ENCODE data around the gene CDH11. TPM values are rescaled to one million over a fixed set of nuclear protein-coding genes. Genes with fewer than 3 reads are reported as not detected.

Gene CDH11, protein sequence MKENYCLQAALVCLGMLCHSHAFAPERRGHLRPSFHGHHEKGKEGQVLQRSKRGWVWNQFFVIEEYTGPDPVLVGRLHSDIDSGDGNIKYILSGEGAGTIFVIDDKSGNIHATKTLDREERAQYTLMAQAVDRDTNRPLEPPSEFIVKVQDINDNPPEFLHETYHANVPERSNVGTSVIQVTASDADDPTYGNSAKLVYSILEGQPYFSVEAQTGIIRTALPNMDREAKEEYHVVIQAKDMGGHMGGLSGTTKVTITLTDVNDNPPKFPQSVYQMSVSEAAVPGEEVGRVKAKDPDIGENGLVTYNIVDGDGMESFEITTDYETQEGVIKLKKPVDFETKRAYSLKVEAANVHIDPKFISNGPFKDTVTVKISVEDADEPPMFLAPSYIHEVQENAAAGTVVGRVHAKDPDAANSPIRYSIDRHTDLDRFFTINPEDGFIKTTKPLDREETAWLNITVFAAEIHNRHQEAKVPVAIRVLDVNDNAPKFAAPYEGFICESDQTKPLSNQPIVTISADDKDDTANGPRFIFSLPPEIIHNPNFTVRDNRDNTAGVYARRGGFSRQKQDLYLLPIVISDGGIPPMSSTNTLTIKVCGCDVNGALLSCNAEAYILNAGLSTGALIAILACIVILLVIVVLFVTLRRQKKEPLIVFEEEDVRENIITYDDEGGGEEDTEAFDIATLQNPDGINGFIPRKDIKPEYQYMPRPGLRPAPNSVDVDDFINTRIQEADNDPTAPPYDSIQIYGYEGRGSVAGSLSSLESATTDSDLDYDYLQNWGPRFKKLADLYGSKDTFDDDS
- not detected in 2 replicates for total RNA-seq

DNA sequence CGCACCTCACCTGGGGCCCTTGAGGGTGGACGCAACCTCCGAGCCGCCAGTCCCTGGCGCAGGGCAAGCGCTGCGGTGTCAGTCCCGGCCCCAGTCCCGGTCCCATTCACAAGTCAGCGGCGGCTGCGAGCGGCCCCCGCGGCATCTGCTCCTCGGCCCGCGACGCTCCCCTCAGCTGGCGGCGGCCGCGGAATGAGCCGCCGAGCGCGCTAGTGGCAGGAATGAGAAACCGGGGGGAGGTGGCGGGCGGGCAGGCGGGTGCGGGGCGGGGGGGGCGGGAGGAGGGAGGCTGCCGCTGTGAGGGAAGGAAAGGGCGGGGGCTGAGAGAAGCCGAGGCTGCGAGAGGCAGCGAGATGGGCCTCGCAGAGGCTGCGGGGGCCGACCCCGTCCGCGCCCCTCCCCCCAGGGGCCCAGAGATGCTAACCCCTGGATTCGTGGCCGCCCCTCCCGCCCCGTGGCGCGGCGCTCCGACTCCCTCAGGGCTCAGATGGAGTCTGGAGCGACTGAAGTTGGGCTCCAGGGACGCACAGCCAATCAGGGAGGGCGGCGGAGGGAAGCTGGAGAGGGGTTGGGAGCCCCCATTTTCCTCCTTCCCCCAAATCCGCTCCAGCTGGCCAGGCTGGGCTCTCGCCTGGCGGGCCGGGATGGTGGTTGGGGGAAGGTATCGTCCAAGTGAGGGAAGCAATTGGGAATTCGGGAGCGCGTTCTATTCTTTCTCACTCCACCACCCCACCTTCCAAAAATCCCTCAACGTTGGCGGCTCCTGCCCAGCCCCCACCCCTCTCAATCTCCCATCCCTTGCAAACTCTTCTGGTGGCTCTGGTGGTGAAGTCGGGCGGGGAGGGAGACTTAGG lies at the start of gene CDH11:
TSS of gene CDH11 (minus strand) at position 194 of the 854 bp plus-strand sequence. CDS start 117,194 bp downstream, outside the sequence.
- H3K9me3 Mint-ChIP-seq: no peaks in the 10 kb centered on the region
- H3K27ac Mint-ChIP-seq: no peak within 1 kb of the TSS

DNA sequence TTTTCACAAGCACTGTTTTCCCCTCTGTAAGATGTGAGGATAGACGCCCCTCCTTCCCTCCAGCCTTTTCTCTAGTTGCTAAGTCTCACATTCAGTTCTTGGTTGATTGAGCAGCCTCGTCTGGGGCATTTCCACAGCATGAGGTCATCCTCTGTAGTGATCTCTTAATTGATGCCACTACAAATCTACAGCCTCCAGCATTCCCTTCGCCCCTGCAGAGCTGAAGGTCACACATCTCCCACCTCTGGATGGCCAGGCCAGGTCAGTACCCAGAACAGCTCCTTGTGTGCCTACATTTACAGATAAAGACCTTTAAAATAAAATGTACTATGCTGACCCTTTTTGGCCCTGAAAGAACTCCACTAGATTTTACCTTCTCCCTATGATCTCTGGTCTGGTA lies 32.5 kb upstream of the CDH11 start:
- no peaks in the 10 kb centered on the region for H3K36me3 Mint-ChIP-seq (ENCODE audit: low read depth)
- no peak overlapping the region for H3K27ac Mint-ChIP-seq
- intact Hi-C loops (cut with micrococcal nuclease): no loop called here
- no peak for DNase-seq (ENCODE audit: low spot score)
- no peak overlapping the region for H3K4me3 Mint-ChIP-seq (ENCODE audit: low read depth)
- no peaks in the 10 kb centered on the region for H3K27me3 Mint-ChIP-seq (ENCODE audit: low read depth)
- H3K9me3 Mint-ChIP-seq: peaks cover 15% of the 10 kb centered on the region
- H3K4me1 Mint-ChIP-seq (ENCODE audit: low read depth): no peaks in the 10 kb centered on the region

More for the DNA sequence above, at the start of gene CDH11:
- no peak for DNase-seq (ENCODE audit: low spot score)
- Mint-ChIP-seq H3K36me3 (ENCODE audit: low read depth) (no peaks in the 10 kb centered on the region), H3K4me1 (ENCODE audit: low read depth) (no peaks in the 10 kb centered on the region), H3K4me3 (ENCODE audit: low read depth) (no peak within 1 kb of the TSS), H3K27me3 (ENCODE audit: low read depth) (peaks cover 27% of the 10 kb centered on the region)
- intact Hi-C loops (cut with micrococcal nuclease): no loop called here

DNA sequence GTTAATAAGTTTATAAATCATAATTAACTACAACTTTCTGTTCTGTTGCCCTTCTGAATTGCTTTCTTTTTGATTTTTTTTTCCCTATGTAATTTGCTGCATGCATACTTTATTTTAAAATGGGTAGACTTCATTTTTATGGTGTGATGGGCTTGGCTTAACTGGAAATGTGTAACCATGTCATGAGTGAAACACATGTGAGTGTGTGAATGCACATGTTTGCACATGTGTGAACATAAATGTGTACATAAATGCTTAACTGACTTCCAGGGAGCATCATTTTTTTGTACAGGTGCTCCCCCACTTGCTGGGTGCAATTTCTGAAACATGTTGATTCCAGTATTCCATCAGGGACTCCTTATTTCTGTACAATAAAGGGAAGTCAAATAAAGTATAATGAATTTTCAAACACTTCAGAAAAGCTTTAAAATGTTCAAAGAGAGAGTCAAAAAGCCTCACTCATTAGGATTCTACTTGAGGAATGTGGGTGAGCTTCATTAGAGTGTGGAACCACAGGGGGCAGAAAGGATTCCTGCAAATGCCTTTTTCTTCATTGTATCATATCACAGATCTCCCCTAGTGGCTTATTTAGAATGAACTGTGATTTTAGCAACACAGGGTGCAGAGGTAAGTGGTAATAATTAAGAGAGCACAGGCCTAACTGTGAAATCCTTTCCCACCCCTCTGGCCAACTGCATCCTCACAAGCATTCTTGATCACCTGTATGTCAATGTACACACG lies 31.7 kb upstream of the CDH11 start:
- H3K9me3 Mint-ChIP-seq: peaks cover 15% of the 10 kb centered on the region
- H3K27ac Mint-ChIP-seq: no peak overlapping the region
- DNase-seq (ENCODE audit: low spot score): no peak
- no peaks in the 10 kb centered on the region for H3K4me1 Mint-ChIP-seq (ENCODE audit: low read depth)
- no peak overlapping the region for H3K4me3 Mint-ChIP-seq (ENCODE audit: low read depth)
- intact Hi-C loops (cut with micrococcal nuclease): no loop called here
- H3K27me3 Mint-ChIP-seq (ENCODE audit: low read depth): no peaks in the 10 kb centered on the region
- H3K36me3 Mint-ChIP-seq (ENCODE audit: low read depth): no peaks in the 10 kb centered on the region

DNA sequence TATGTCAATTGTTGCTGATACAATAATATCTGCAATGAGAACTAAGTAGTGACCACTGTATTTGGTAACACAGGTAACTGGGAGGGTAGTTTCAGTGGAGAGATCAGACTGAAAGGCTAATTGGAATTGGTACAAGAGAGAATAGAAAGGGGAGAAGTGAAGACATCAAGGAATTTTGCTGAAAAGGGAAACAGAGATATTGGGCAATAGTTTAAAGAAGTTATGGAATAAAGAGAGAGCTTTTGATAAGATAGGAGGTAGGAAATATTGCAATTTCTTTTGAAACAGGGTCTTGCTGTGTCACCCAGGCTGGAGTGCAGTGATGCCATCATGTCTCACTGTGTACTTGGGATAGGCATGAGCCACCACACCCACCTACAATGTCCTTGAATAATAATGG lies 26.9 kb upstream of the CDH11 start:
- intact Hi-C loops (cut with micrococcal nuclease): no loop called here
- Mint-ChIP-seq H3K36me3 (ENCODE audit: low read depth) (no peaks in the 10 kb centered on the region), H3K4me3 (ENCODE audit: low read depth) (no peak overlapping the region), H3K27me3 (ENCODE audit: low read depth) (no peaks in the 10 kb centered on the region), H3K4me1 (ENCODE audit: low read depth) (no peaks in the 10 kb centered on the region), H3K9me3 (peaks cover 9% of the 10 kb centered on the region), H3K27ac (no peak overlapping the region)
- DNase-seq (ENCODE audit: low spot score): no peak

DNA sequence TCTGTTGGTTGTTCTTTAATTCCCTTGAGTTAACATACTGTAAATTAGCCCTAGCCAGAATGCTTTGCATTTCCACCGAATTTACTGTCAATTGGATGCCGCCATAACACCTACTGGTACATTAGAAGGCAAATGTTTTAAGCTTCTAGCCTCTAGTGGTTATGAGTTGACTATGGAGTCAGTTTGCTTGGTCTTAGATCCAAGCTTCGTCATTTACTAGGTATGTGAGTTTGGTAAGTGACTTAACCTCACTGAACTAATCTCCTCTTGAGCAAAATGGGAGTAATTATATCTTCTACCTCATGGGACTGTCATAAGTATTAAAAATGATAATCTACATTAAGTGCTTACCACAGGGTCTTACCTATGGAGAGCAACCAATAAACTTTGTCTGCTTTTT lies 20.4 kb upstream of the CDH11 start:
- peaks cover 8% of the 10 kb centered on the region for H3K9me3 Mint-ChIP-seq

DNA sequence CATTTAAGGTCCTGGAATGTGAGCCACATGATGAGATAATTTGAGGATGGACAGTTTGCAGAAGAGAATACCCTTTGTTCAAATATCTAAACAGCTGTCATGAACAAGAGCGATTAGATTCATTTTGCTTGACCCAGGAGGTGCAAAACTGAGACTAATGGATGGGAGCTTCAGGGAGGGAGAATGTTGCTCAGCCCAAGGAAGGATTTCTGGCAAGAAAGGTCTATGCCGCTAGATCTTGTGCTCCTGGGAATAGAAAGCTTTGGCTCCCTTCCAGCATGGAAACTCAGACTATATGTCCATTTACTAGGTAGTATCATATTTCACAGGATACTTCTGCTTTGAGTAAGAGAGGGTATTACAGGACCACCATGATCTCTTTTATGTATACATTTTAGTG lies 14.8 kb upstream of the CDH11 start:
- H3K4me3 Mint-ChIP-seq (ENCODE audit: low read depth): no peak overlapping the region
- no peak overlapping the region for H3K27ac Mint-ChIP-seq
- intact Hi-C loops (cut with micrococcal nuclease): no loop called here
- no peaks in the 10 kb centered on the region for H3K4me1 Mint-ChIP-seq (ENCODE audit: low read depth)
- H3K27me3 Mint-ChIP-seq (ENCODE audit: low read depth): no peaks in the 10 kb centered on the region
- no peaks in the 10 kb centered on the region for H3K36me3 Mint-ChIP-seq (ENCODE audit: low read depth)
- DNase-seq (ENCODE audit: low spot score): no peak
- H3K9me3 Mint-ChIP-seq: peaks cover 5% of the 10 kb centered on the region

More for the DNA sequence above, 20.4 kb upstream of the CDH11 start:
- no peaks in the 10 kb centered on the region for H3K4me1 Mint-ChIP-seq (ENCODE audit: low read depth)
- H3K4me3 Mint-ChIP-seq (ENCODE audit: low read depth): no peak overlapping the region
- no peak for DNase-seq (ENCODE audit: low spot score)
- no peaks in the 10 kb centered on the region for H3K27me3 Mint-ChIP-seq (ENCODE audit: low read depth)
- H3K36me3 Mint-ChIP-seq (ENCODE audit: low read depth): no peaks in the 10 kb centered on the region
- no peak overlapping the region for H3K27ac Mint-ChIP-seq
- intact Hi-C loops (cut with micrococcal nuclease): no loop called here

DNA sequence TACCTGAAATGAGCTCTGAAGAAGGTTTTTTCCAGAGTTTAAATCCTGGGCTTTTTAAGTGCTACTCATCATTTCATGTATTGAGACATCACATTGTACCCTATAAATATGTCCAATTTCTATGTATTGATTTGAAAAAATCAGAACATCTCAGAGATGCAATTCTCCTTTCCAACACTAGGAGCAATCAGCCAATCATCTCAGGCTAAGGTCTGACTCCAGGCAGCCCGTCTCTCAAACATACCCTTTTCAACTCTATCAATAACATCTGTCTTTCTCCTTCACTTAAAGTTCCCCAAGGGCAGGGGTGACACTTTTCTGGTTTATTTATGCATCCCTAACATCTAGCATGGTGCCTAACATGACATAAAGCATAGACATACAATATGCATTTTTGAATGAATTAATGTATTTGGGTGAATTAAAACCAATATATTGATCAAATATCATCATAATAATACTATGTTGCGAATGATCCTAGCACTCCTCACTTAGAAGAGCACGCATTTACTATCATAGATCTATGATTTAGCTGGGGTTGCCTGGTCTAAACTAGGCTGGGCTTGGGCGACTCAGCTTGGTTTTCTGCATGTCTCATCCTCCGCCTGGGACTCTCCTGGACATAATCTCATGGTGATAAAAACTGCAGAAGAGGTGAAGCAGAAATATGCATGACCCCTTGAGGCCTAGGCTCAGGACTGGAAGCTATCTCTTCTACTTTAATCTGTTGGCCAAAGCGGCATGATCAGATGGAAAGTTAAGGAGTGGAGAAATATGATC lies 5.2 kb upstream of the CDH11 start:
- no peaks in the 10 kb centered on the region for H3K9me3 Mint-ChIP-seq
- peaks cover 15% of the 10 kb centered on the region for H3K27me3 Mint-ChIP-seq (ENCODE audit: low read depth)
- no peak overlapping the region for H3K27ac Mint-ChIP-seq
- no peak for DNase-seq (ENCODE audit: low spot score)
- no peaks in the 10 kb centered on the region for H3K36me3 Mint-ChIP-seq (ENCODE audit: low read depth)
- no peaks in the 10 kb centered on the region for H3K4me1 Mint-ChIP-seq (ENCODE audit: low read depth)
- H3K4me3 Mint-ChIP-seq (ENCODE audit: low read depth): no peak overlapping the region
- intact Hi-C loops (cut with micrococcal nuclease): loop anchor here (5.0 kb wide), 1 partner anchor 195 kb away; no protein-coding TSS in a partner anchor

DNA sequence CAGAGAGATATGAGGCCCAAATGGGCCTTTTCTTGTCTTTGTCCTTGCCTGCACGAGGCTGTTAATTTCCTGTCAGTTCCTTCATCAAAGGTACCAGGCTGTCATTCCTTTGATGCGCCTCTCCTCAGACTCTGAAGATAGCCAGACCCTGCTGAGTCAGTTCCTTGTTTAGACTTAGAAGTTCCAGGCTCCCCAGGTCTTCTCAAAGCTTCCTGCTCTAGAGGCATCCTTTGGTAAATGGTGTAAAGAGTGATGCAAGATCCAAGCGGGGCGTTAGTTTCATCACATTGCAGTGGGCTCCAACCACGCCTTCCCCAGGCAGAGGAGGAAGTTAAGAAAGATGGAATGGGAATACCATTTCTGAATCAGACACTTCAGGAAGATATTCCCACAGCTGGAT lies 4.0 kb upstream of the CDH11 start:
- Mint-ChIP-seq H3K4me3 (ENCODE audit: low read depth) (no peak overlapping the region), H3K27ac (no peak overlapping the region), H3K36me3 (ENCODE audit: low read depth) (no peaks in the 10 kb centered on the region), H3K9me3 (no peaks in the 10 kb centered on the region), H3K27me3 (ENCODE audit: low read depth) (peaks cover 19% of the 10 kb centered on the region), H3K4me1 (ENCODE audit: low read depth) (no peaks in the 10 kb centered on the region)
- intact Hi-C loops (cut with micrococcal nuclease): loop anchor here (5.0 kb wide), 1 partner anchor 196 kb away; no protein-coding TSS in a partner anchor
- no peak for DNase-seq (ENCODE audit: low spot score)

DNA sequence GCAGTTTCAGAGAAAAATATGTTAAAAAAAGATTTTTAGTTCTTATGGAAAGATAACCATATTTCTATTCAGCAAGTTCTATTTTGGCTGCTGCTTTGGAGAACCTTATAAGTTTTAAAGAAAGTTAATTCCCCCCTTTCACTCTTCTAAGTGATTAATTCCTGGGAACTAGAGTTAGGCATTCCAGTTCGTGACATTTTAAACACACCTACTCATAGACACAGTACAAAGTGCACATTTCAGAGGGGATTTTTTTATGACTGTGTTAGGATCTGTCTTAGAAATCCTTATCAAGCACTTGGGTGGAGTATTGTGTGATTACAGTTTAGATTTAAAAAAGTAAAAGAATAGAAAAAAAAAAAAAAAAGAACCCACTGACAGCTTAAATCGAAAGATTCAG lies 3.5 kb upstream of the CDH11 start:
- H3K36me3 Mint-ChIP-seq (ENCODE audit: low read depth): no peaks in the 10 kb centered on the region
- H3K9me3 Mint-ChIP-seq: no peaks in the 10 kb centered on the region
- no peaks in the 10 kb centered on the region for H3K4me1 Mint-ChIP-seq (ENCODE audit: low read depth)
- intact Hi-C loops (cut with micrococcal nuclease): loop anchor here (5.0 kb wide), 1 partner anchor 197 kb away; no protein-coding TSS in a partner anchor
- H3K27me3 Mint-ChIP-seq (ENCODE audit: low read depth): peaks cover 21% of the 10 kb centered on the region
- no peak overlapping the region for H3K4me3 Mint-ChIP-seq (ENCODE audit: low read depth)
- no peak overlapping the region for H3K27ac Mint-ChIP-seq
- DNase-seq (ENCODE audit: low spot score): no peak

DNA sequence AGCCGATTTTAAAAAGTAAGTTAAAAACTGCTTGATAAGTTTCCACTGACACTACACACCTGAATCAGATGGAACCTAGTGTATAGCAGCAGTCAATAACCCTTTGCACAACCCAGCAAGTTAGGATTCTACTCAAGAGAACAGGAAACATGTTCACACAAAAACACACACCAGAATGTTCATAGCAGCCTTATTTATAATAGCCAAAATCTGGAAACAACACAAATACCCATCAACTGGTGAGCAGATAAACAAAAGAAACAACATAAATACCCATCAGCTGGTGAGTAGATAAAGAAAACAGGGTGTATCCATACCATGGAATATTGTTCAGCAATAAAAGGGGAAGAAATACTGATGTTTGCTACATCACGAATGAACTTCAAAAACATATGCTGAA lies 2.7 kb upstream of the CDH11 start:
- Mint-ChIP-seq H3K36me3 (ENCODE audit: low read depth) (no peaks in the 10 kb centered on the region), H3K9me3 (no peaks in the 10 kb centered on the region), H3K4me1 (ENCODE audit: low read depth) (no peaks in the 10 kb centered on the region), H3K4me3 (ENCODE audit: low read depth) (no peak overlapping the region), H3K27ac (no peak overlapping the region), H3K27me3 (ENCODE audit: low read depth) (peaks cover 25% of the 10 kb centered on the region)
- DNase-seq (ENCODE audit: low spot score): no peak
- intact Hi-C loops (cut with micrococcal nuclease): no loop called here

DNA sequence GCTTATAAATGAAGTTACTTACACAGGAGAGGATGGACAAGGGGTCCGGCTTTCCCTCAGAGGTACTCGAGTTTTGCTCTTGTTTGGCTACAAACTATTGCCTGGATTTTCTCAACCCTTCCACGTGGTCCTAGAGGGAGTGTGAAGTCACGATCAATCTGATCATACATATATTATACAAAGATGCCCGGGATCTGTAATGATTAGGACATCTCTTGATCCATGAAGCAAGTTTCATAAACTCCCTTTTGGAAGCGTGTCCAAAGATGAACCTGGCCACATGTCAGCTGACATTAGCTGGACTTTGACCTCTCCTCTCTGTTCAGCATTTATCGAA lies 2.3 kb upstream of the CDH11 start:
- intact Hi-C loops (cut with micrococcal nuclease): no loop called here
- H3K27me3 Mint-ChIP-seq (ENCODE audit: low read depth): peaks cover 25% of the 10 kb centered on the region

More for the DNA sequence above, 2.3 kb upstream of the CDH11 start:
- H3K4me3 Mint-ChIP-seq (ENCODE audit: low read depth): no peak overlapping the region
- H3K36me3 Mint-ChIP-seq (ENCODE audit: low read depth): no peaks in the 10 kb centered on the region
- H3K4me1 Mint-ChIP-seq (ENCODE audit: low read depth): no peaks in the 10 kb centered on the region
- no peak for DNase-seq (ENCODE audit: low spot score)
- H3K9me3 Mint-ChIP-seq: no peaks in the 10 kb centered on the region
- no peak overlapping the region for H3K27ac Mint-ChIP-seq
